Lower leg skin (tissue), 4 donors: ENCODE results near the gene ERMP1. TPM values are rescaled to one million over a fixed set of nuclear protein-coding genes. Genes with fewer than 3 reads are reported as not detected.

Experiments
- DNase-seq, 2 donors: peaks; one replicate each; pipeline ENCODE4 v3.0.0-alpha.2; 2019; ENCODE audit warnings: low spot score in 2 of 2
- H3K4me3 ChIP-seq: fragments of 200-600 bp; sonication (generic); 2 replicates; pipeline ENCODE4 v1.5.1; 2017; ENCODE audit warnings: mild to moderate bottlenecking, low read depth; ENCODE audit not compliant: poor library complexity, severe bottlenecking
- POLR2A ChIP-seq, 2 donors: fragments of 450-650 bp; IDR thresholded peaks; one replicate each; pipeline ENCODE4 v1.6.1; 2016 to 2017; ENCODE audit warnings: antibody characterized with exemption in 2 of 2, mild to moderate bottlenecking in 1 of 2, moderate library complexity in 1 of 2
- WGBS, 2 donors: methylation state at CpG; one replicate each; pipeline ENCODE4 v1.1.5; 2018; 5-methylcytosine and 5-hydroxymethylcytosine counted together
- intact Hi-C: fragments of 100-400 bp; cut with DNase I; formaldehyde crosslinking; loops from one replicate; pipeline ENCODE4 v1.15.0; 2023; ENCODE audit warnings: low total_unique reads
- total RNA-seq, 4 donors: library from RNA; depleted of rRNA; stranded (reverse); fragments of >200 nt; gene quantifications; one replicate each; pipeline ENCODE4 v1.1.0, GENCODE V29; 2016
- TF ChIP-seq, protein P1 (sequence below), 3 donors: fragments of 450-650 bp; IDR thresholded peaks; one replicate each; pipeline ENCODE4 v1.5.1; 2016; ENCODE audit warnings: antibody characterized with exemption in 3 of 3, mild to moderate bottlenecking in 3 of 3, moderate library complexity in 2 of 3

The ERMP1 gene
- total RNA-seq, 4 donors from 2014 or later: 16.4 to 24.6 (median 21.7) TPM

DNA sequence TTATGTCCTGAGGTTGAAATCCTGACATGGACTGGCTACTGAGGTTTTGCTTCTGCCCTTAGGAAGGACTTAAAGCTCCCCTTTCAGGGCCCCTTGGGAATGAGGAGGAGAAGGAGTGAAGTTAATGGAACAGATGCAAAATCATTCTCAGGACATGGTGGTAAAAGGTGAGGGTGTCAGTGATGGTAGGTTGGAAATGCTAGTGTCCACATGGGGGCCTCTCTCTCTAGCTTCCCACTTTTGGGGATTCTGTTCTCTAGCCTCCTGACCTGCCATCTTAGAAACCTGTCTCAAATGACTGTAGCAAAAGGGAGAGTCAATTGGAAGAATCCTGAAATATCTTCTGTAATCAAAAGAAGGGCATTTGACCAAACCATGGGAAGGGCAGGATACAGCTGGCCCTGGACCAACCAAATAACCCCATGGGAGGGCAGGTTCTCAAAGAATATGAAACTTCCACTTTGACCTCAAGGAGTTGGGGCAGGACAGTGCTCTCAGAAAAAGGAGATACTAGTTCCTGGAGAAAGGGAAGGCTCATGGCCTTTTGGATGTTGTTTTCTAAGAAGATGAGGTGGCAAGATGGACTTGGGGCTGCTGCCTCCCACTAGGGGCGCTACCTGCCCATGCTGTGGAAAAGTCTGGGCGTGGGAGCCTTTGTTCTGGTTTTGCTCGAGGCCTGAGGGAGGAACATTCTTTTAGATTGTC, 36.5 kb upstream of the ERMP1 start:
- TF ChIP-seq, protein P1, sequence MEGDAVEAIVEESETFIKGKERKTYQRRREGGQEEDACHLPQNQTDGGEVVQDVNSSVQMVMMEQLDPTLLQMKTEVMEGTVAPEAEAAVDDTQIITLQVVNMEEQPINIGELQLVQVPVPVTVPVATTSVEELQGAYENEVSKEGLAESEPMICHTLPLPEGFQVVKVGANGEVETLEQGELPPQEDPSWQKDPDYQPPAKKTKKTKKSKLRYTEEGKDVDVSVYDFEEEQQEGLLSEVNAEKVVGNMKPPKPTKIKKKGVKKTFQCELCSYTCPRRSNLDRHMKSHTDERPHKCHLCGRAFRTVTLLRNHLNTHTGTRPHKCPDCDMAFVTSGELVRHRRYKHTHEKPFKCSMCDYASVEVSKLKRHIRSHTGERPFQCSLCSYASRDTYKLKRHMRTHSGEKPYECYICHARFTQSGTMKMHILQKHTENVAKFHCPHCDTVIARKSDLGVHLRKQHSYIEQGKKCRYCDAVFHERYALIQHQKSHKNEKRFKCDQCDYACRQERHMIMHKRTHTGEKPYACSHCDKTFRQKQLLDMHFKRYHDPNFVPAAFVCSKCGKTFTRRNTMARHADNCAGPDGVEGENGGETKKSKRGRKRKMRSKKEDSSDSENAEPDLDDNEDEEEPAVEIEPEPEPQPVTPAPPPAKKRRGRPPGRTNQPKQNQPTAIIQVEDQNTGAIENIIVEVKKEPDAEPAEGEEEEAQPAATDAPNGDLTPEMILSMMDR (IDR thresholded peaks at IDR 0.05): no peak
- no peak for TF ChIP-seq POLR2A (IDR thresholded peaks at IDR 0.05)
- WGBS, 2 donors: 70 to 84% methylated on average over 3 of the region's 3 CpGs
- intact Hi-C loops: no loop called here
- H3K4me3 ChIP-seq: no peak overlapping the region
- peak in 1 of 2 donors; percentile 60 for DNase-seq

- intact Hi-C loops: no loop called here
- 65 to 74% methylated on average over 9 of the region's 9 CpGs for WGBS, 2 donors
- TF ChIP-seq, protein P1 (IDR thresholded peaks at IDR 0.05): no peak
- no peak for TF ChIP-seq POLR2A (IDR thresholded peaks at IDR 0.05)
- DNase-seq: peak in 1 of 2 donors; percentile 45
- no peak overlapping the region for H3K4me3 ChIP-seq
Measured at GRCh38 chr9:5868235-5868634, 35.3 kb upstream of the ERMP1 start.

GRCh38 chr9:5866685-5867084, 33.8 kb upstream of the ERMP1 start:
- no peak for TF ChIP-seq POLR2A (IDR thresholded peaks at IDR 0.05)
- TF ChIP-seq, protein P1 (IDR thresholded peaks at IDR 0.05): no peak
- intact Hi-C loops: no loop called here
- WGBS, 2 donors: 85 to 96% methylated on average over 3 of the region's 3 CpGs
- H3K4me3 ChIP-seq: no peak overlapping the region
- DNase-seq: no peak

GRCh38 chr9:5866272-5866671, 33.4 kb upstream of the ERMP1 start:
- H3K4me3 ChIP-seq: no peak overlapping the region
- 88 to 95% methylated on average over 2 of the region's 2 CpGs for WGBS, 2 donors
- no peak for DNase-seq
- intact Hi-C loops: no loop called here
- TF ChIP-seq POLR2A (IDR thresholded peaks at IDR 0.05): no peak
- TF ChIP-seq, protein P1 (IDR thresholded peaks at IDR 0.05): no peak

DNA sequence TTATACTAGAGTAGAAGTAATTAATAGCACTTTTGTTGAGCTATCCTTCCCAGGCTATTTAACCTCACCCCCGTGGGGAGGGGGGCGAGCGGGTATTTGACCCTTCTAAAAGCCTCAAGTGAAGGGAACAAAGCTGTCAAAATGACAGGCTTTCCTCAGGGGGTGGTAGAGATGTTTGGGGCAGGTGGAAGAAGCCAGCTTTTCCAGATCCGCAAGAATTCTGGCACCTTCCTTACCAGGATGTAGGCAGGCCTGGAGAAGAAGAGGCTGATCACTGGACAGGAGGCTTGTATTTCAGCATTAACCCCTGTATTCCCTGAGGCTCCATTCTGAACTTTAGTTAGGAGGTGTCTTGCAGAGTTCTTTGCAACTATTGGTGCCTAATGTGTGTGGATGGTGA, 31.5 kb upstream of the ERMP1 start:
- H3K4me3 ChIP-seq: no peak overlapping the region
- WGBS, 2 donors: 72 to 75% methylated on average over 4 of the region's 4 CpGs
- intact Hi-C loops: no loop called here
- no peak for DNase-seq
- TF ChIP-seq POLR2A (IDR thresholded peaks at IDR 0.05): no peak
- TF ChIP-seq, protein P1 (IDR thresholded peaks at IDR 0.05): no peak
